PC-9 (cell line): Measurements from ENCODE around the gene LOC101059915.

ENCODE experiments used
- BruUV-seq: library from RNA; stranded (reverse); fragments of 400-500 nt; replicated peaks from 2 replicates; lab custom pipeline; 2021; lab: Mats Ljungman, UMichigan
- CTCF ChIA-PET: fragments of 300-600 bp; sonication (Branson Sonifier 250); formaldehyde crosslinking; loops from one replicate; lab custom pipeline; 2022; ENCODE audit warnings: antibody characterized with exemption; lab: Charles Lee
- POLR2A ChIA-PET: fragments of 300-600 bp; sonication (Branson Sonifier 250); formaldehyde crosslinking; loops from one replicate; lab custom pipeline; 2022; ENCODE audit warnings: antibody characterized with exemption; ENCODE audit not compliant: unreplicated experiment; lab: Charles Lee
- DNase-seq, 2 experiments: peaks; one replicate each; pipeline versions ENCODE4 v3.0.0 to v3.0.0-alpha.2; 2015 to 2022; ENCODE audit warnings: mixed read lengths in 1 of 2
- H2AFZ ChIP-seq: fragments of 200-600 bp; sonication (generic); 2 replicates; pipeline ENCODE4 v1.8.1; 2017; ENCODE audit warnings: antibody characterized with exemption
- H3F3A ChIP-seq: fragments of 200-600 bp; sonication (generic); 2 replicates; pipeline ENCODE4 v1.8.1; 2017; ENCODE audit warnings: antibody characterized with exemption, mild to moderate bottlenecking, low read depth; ENCODE audit not compliant: insufficient read depth
- H3K27ac ChIP-seq: fragments of 200-600 bp; sonication (generic); 2 replicates; pipeline ENCODE4 v1.6.1; 2016; ENCODE audit warnings: mixed run types
- H3K27me3 ChIP-seq: fragments of 200-600 bp; sonication (generic); 2 replicates; pipeline ENCODE4 v1.6.1; 2016; ENCODE audit warnings: low read depth, mixed run types; ENCODE audit not compliant: insufficient read depth
- H3K36me3 ChIP-seq: fragments of 200-600 bp; sonication (generic); 2 replicates; pipeline ENCODE4 v1.6.1; 2016; ENCODE audit warnings: low read depth, mixed run types
- H3K4me1 ChIP-seq: fragments of 200-600 bp; sonication (generic); replicated peaks from 2 replicates; pipeline ENCODE4 v1.6.1; 2016; ENCODE audit warnings: mixed run types; ENCODE audit not compliant: insufficient read depth
- H3K4me2 ChIP-seq: fragments of 200-600 bp; sonication (generic); 2 replicates; pipeline ENCODE4 v1.6.1; 2017; ENCODE audit warnings: mixed run types
- H3K4me3 ChIP-seq: fragments of 200-600 bp; sonication (generic); 2 replicates; pipeline ENCODE4 v1.6.1; 2016; ENCODE audit warnings: mixed run types
- H3K79me2 ChIP-seq: fragments of 200-600 bp; sonication (generic); 2 replicates; pipeline ENCODE4 v1.6.1; 2017; ENCODE audit warnings: low read depth, mixed run types
- H3K9me2 ChIP-seq: fragments of 200-600 bp; sonication (generic); 2 replicates; pipeline ENCODE4 v1.8.1; 2017; ENCODE audit warnings: mild to moderate bottlenecking; ENCODE audit not compliant: insufficient read depth
- H3K9me3 ChIP-seq: fragments of 200-600 bp; sonication (generic); 2 replicates; pipeline ENCODE4 v1.8.1; 2016; ENCODE audit warnings: low read depth; ENCODE audit not compliant: insufficient read depth
- H4K20me1 ChIP-seq: fragments of 200-600 bp; sonication (generic); 2 replicates; pipeline ENCODE4 v1.8.1; 2017; ENCODE audit not compliant: insufficient read depth
- CTCF ChIP-seq: fragments of 200-600 bp; sonication (generic); conservative IDR thresholded peaks from 2 replicates; pipeline ENCODE4 v1.6.1; 2017; ENCODE audit warnings: mixed run types, antibody characterized with exemption, mild to moderate bottlenecking, moderate library complexity
- EZH2 ChIP-seq: fragments of 200-600 bp; sonication (generic); IDR thresholded peaks from 2 replicates; pipeline ENCODE4 v1.8.0; 2017; ENCODE audit warnings: antibody characterized with exemption, low read depth
- intact Hi-C: fragments of 100-400 bp; cut with micrococcal nuclease; formaldehyde crosslinking; loops from one replicate; pipeline ENCODE4 v1.10.0; 2022; ENCODE audit not compliant: unreplicated experiment

LOC101059915 gene

DNA sequence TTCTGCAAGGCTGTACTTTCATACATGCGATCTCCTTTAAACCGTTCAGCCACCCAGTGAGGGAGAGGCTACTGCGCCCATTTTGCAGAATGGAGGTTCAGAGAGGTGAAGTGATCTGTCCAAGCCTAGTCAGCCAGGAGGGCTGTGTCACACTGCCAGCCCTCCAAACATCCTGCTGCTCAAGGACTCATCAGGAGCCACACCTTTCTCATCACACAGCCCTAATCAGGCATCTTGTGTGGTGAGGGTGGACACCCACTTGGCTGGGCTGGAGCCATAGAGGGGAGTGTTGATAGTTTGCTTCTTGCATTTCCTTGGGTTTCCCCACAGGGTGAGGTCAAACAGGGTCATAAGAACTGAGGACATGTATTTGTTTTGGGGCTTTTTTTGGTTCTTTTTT is 43.6 kb upstream of the LOC101059915 start:
- Histone ChIP-seq H3K79me2 (no peaks in the 10 kb centered on the region), H3K4me1 (no peaks in the 10 kb centered on the region), H3K27me3 (no peaks in the 10 kb centered on the region), H2AFZ (no peak overlapping the region), H3K4me3 (no peak overlapping the region), H3K27ac (no peak overlapping the region), H3K4me2 (no peak overlapping the region), H3F3A (no peaks in the 10 kb centered on the region), H3K9me3 (no peaks in the 10 kb centered on the region), H4K20me1 (no peaks in the 10 kb centered on the region), H3K36me3 (no peaks in the 10 kb centered on the region), H3K9me2 (no peaks in the 10 kb centered on the region)
- TF ChIP-seq EZH2 (no peak), CTCF (no peak)
- intact Hi-C loops = no loop called here
- DNase-seq = no peak
- ChIA-PET POLR2A (no interaction called here), CTCF (no interaction called here)
- no TSS peak for BruUV-seq

- Histone ChIP-seq H3K9me3 (no peaks in the 10 kb centered on the region), H3F3A (no peaks in the 10 kb centered on the region), H3K9me2 (no peaks in the 10 kb centered on the region), H3K4me3 (no peak overlapping the region), H2AFZ (no peak overlapping the region), H3K27ac (no peak overlapping the region), H4K20me1 (no peaks in the 10 kb centered on the region), H3K79me2 (no peaks in the 10 kb centered on the region), H3K4me1 (no peaks in the 10 kb centered on the region), H3K36me3 (no peaks in the 10 kb centered on the region), H3K27me3 (no peaks in the 10 kb centered on the region), H3K4me2 (no peak overlapping the region)
- intact Hi-C loops = no loop called here
- DNase-seq = no peak
- TF ChIP-seq EZH2 (no peak), CTCF (no peak)
- POLR2A ChIA-PET = no interaction called here
- BruUV-seq = no TSS peak
- CTCF ChIA-PET = interaction anchor here (0.6 kb wide), 1 partner anchor 10 kb away, joined by 6 read pairs; no protein-coding TSS in a partner anchor
Observed at GRCh38 chrX:71625471-71625870, 41.9 kb upstream of the LOC101059915 start.

GRCh38 chrX:71626576-71626975 is 40.8 kb upstream of the LOC101059915 start:
- BruUV-seq = no TSS peak
- Histone ChIP-seq H3F3A (no peaks in the 10 kb centered on the region), H4K20me1 (no peaks in the 10 kb centered on the region), H3K4me3 (no peak overlapping the region), H3K4me1 (no peaks in the 10 kb centered on the region), H3K9me3 (no peaks in the 10 kb centered on the region), H3K27ac (no peak overlapping the region), H3K79me2 (no peaks in the 10 kb centered on the region), H3K4me2 (no peak overlapping the region), H3K27me3 (no peaks in the 10 kb centered on the region), H3K9me2 (no peaks in the 10 kb centered on the region), H3K36me3 (no peaks in the 10 kb centered on the region), H2AFZ (no peak overlapping the region)
- POLR2A ChIA-PET = no interaction called here
- no peak for TF ChIP-seq CTCF
- CTCF ChIA-PET = no interaction called here
- no peak for DNase-seq
- intact Hi-C loops = no loop called here
